HG03025 (cell line): Measurements from ENCODE around the gene RGS6.

Experiments
- ATAC-seq: cut with Tn5 transposase; IDR thresholded peaks from one replicate; pipeline ENCODE4 v1.9.1; 2021; ENCODE audit warnings: mild to moderate bottlenecking, moderate library complexity; ENCODE audit not compliant: unreplicated experiment, low FRiP score

The RGS6 gene

DNA sequence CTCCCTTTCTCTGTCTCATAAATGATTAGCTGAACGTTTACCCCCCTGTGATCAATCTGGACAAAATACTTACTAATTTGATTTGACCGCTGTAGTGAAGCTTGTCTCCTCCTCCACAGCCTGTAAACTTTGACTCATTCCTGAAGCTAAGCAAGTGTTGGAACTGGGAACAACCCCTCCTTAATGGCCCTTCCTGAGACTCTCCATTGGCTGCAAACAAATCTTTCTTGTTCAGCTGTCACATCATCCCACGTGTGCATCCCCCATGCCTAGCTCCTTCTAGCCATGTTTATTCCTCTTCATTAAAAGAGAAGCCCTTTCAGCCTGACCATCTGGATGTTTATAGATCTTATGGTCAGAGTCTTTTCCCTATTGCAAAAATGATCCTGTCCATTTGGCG lies 281.2 kb downstream of the RGS6 start:
- no peak for ATAC-seq

DNA sequence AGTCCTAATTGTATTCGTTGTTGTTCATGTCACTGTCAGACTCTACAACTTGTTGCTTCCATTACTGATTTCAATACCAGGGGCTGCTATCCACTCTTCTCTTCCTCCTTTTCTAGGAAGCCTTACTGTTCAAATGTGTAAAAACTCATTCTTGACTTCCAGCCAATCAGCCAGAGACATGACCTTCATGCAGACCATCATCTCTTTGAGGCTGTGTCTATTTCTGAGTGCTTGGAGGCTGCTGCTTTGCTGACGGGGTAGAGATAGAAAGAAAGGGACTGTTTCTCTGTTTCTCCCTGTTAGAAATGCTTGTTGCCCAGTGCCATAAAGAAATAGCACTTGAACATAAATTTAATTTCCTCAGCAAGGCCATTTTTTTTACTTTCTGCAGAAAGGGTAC lies 282.9 kb downstream of the RGS6 start:
- ATAC-seq, result no peak

DNA sequence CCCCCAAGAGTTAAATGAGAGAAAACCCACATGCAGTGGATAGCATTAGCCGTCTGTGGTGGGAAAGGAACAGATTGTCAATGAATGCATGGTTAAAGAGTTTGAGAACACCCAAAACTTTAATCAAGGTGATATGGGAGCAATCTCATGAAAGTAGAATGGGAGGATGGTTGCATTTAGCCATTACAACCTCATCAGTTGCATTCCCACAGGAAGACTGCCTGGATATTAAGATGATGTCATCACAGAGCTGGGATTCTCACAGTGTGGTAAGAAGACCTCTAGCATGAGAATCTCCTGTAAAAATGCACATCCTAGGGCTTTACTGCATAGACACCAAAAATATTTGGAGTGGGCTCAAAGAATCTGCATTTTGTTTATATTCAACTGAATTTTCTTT lies 284.9 kb downstream of the RGS6 start:
- no peak for ATAC-seq

GRCh38 chr14:72222046-72222445 lies 289.8 kb downstream of the RGS6 start:
- no peak for ATAC-seq

GRCh38 chr14:72236629-72237028 lies 304.4 kb downstream of the RGS6 start:
- ATAC-seq, result no peak

DNA sequence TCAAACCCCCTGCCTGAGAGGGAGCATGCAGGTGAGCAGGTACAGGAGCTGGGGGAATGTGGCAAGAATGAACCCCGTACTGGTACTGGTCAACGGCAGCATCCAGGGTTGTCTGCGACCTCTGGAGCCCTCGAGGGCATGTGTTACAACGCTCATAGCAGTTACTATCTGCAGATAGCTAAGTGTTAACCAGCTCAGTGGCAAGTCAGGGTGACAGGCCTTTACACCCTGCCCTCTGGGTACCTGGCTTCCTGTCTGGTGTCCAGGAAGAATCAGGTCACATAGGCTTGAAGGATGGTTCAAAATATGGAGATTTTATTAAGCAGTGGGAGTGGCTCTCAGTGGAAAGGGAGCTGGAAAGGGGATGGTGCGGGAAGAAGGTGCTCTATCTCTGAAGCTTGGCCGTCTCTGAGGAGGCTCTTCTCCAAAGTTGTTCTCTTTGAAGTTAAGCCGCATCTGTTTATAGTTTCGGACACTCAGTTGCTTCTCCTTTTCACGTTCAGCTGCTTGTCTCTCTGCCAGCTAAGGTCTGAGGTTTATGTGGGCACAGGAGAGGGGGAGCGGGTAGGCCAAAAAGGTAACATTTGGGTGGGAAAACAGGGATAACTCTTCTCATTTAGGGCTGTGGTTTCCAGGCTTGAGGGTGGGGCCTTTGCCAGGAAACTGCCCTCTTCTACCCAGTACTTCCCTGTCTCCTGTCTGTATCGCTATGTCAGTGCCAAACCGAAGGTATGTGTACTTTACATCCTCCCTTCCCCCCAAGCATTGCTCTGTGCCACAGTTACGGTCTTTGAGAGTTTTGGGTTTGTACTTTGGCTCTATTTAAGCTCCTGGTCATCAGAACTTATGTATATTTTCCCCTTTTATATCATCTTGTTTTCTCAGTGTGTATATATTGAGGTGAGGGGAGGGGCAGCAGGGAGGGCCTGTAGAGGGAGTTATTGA lies 305.8 kb downstream of the RGS6 start:
- no peak for ATAC-seq

GRCh38 chr14:72243309-72244293 lies 311.4 kb downstream of the RGS6 start:
- no peak for ATAC-seq

- no peak for ATAC-seq
Measured at GRCh38 chr14:72247896-72248465, 315.8 kb downstream of the RGS6 start.

DNA sequence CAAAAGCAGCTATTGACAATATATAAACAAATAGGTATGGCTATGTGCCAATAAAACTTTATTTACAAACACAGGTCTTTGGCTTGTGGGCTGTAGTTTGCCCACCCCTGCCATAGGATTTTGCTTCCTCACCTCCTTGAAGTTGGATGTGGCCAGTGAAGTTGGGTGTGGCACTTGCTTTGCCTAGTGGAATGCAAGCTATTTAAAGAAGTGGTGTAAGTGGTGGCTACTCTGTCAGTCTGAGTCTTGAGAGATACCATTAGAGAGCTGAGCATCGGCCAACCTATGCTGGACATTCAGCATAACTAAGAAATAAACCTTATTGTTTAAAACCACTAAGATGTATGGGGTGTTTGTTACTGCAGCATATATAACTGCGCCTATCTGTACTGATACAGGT lies 321.3 kb downstream of the RGS6 start:
- ATAC-seq, result no peak

DNA sequence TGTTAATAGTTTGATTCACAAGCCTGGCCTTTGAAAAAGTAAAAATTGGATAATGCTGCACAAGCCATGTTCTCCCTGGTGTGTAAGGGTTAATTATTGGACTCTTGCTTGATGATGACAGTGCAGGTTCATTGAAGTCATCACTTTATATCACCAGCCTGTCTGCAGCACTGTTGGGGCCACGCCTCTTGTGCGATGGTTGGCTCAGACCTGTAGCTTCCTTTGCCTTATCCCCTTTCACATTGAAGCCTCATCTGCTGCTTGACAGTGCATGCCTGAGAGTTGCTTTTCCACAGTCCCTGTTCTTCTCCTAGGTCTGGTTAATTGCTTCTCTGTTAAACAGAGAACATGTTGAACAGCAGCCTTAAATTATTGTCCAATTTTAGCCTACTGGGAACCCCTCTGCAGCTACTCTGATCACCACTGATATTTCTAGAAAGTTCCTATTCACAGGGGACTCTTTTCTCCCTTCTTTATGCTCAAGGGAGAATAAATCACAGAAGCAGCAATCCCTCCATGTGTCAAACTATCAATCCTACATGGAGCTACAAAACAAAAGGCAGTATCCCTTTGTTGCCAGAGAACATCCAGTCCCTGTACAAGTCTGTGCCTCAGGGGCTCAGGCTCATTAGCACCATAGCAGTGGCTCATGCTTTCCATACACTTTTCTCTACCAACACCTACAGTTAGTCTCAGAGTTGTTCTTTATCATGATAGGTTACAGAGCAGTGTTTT lies 322.1 kb downstream of the RGS6 start:
- ATAC-seq, result no peak

- ATAC-seq, result no peak
Measured at GRCh38 chr14:72254937-72255472, 322.8 kb downstream of the RGS6 start.

GRCh38 chr14:72256055-72256454 lies 323.8 kb downstream of the RGS6 start:
- ATAC-seq, result no peak

GRCh38 chr14:72261068-72261467 lies 328.8 kb downstream of the RGS6 start:
- ATAC-seq, result no peak

DNA sequence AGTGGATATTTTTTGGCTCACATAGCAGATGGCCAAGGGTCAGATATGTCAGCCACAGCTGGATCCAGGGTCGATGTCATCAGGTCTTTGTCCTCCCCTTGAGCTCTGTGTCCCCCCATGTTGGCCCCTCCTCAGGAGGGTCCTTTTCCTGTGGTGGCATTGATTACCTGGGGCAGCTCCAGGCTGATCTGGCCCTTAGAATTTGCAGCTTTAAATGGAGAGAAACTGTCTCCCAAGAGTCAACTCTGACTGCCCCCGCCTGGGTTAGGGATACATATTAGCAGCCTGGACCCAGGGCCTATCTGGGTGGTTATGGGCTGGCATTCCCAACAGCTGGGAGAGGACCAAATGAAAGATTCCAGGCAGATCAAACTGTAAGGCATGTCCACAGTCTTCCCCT lies 330.5 kb downstream of the RGS6 start:
- no peak for ATAC-seq

DNA sequence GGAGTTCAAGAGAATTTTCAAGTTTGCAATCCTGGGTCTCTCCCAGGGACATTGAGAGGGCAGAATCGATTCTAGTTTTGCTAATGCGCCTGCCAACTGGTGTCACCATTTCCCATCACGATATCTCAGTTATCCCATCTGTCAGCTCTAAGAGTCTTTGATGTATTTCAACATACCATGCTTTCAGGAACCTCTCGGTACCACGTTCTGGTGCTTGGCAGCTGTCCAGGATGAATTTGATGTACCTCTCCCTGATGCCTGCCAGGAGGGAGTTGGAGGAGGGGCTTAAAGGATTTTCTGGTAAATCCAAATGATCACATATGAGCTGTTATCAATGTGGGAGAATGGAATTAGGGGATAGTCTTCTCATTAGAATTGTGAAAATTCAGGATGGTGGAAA lies 332.5 kb downstream of the RGS6 start:
- ATAC-seq, result no peak

- no peak for ATAC-seq
Measured at GRCh38 chr14:72270147-72270727, 338.0 kb downstream of the RGS6 start.

- ATAC-seq, result no peak
Measured at GRCh38 chr14:72270749-72271148, 338.5 kb downstream of the RGS6 start.

DNA sequence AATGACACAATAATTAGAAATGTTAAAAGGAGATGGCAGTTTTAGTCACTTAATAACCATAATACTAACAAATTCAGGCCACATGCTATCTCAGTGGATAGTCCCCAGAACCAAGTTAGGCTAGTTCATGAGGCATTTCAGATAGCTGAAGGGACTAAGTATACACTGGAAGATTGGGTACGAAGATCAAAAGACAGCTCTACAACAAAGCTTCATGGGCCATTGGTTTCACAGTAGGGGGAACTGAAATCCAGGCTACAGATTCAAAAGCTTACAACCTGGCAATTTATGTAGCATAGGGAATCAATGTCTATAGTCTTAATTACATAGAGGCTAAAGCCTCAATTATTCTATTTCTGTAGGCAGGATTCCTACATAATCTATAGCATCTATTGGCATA lies 343.0 kb downstream of the RGS6 start:
- no peak for ATAC-seq

GRCh38 chr14:72278316-72278715 lies 346.1 kb downstream of the RGS6 start:
- ATAC-seq, result no peak

DNA sequence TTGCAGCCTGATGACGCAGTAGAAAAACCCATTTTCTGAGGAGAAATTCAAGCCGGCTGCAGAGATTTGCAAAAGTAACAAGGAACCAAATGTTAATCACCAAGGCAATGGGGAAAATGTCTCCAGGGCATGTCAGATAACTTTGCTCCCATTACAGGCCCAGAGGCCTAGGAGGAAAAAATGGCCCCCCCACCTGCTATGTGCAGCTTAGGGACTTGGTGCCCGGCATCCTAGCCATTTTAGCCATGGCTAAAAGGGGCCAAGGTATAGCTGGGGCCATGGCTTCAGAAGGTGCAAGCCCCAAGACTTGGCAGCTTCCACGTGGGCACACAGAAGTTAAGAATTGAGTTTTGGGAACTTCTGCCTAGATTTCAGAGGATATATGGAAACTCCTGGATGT lies 351.9 kb downstream of the RGS6 start:
- ATAC-seq, result no peak
